ENCODE measurements around the gene PSMA5.

The PSMA5 gene

GRCh38 chr1:109367626-109368025, 58.6 kb downstream of the PSMA5 start:
- DNase-seq (ENCODE audit: low spot score) = no peak

GRCh38 chr1:109365642-109366204, 60.5 kb downstream of the PSMA5 start:
- no peak for DNase-seq (ENCODE audit: low spot score)

DNA sequence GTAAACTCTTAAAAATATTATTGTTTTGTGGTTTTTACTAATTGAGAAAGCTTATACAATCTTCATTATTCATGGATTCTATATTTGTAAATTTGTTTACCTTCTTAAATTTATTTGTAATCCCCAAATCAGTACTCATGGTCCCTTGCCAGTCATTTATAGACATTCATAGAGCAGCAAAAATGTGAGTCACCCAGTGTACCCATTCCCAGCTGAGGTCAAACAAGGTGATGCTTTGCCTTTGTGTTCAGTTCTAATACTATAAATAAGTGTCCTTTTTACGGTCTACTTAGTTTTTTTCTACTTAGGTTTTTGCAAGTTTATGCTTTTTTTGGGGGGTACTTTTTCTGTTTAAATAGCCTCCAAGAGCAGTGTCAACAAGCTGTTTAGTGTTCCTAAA, 64.6 kb downstream of the PSMA5 start:
- DNase-seq (ENCODE audit: low spot score) = no peak

GRCh38 chr1:109361069-109361468, 65.2 kb downstream of the PSMA5 start:
- no peak for DNase-seq (ENCODE audit: low spot score)

- no peak for DNase-seq (ENCODE audit: low spot score)
Measured at GRCh38 chr1:109357616-109358015, 68.6 kb downstream of the PSMA5 start.

GRCh38 chr1:109356915-109357314, 69.3 kb downstream of the PSMA5 start:
- DNase-seq (ENCODE audit: low spot score) = no peak

GRCh38 chr1:109356505-109356904, 69.7 kb downstream of the PSMA5 start:
- DNase-seq (ENCODE audit: low spot score) = no peak

GRCh38 chr1:109354929-109355328, 71.3 kb downstream of the PSMA5 start:
- no peak for DNase-seq (ENCODE audit: low spot score)

DNA sequence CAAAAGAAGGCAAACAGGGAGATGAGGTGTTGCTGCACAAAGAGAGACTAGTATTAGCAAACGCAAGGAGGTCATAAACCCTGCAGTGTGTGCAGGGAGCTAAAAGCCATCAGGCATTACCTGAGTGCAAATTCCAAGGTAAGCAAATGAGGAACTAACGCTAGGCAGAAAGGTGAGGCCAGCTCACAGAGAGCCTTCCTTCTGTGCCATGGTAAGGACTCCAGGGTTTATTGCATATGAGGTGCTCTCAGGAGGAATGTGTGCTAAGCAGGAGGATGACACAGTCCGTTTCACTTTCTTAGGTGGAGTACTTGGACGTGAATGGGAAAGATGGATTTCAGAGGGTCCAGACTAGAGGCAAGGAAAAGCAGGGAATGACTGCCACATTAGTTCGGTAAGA, 74.8 kb downstream of the PSMA5 start:
- DNase-seq (ENCODE audit: low spot score) = no peak

DNA sequence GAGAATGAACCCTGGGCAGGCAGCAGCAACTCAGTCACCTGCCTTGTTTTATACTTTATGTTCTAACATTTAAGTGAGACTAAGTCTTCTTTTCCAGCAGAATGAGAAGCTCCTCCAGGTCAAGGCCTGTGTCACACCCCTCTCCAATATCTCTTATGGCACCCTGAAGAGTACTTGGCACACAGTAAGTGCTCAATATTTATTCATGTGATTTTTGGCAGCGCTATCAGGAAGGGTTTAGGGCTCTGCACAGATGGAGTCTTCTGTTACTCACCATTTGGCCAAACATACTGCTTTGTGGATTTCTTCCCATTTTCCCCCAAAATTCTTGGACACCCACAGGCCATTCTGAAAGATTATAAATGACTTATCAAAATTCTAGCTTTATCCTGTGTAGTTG, 75.6 kb downstream of the PSMA5 start:
- no peak for DNase-seq (ENCODE audit: low spot score)

- DNase-seq (ENCODE audit: low spot score) = no peak
Measured at GRCh38 chr1:109350182-109350581, 76.1 kb downstream of the PSMA5 start.

All from RKO (cell line).